ENCODE results near the gene ARHGAP22. TPM values are rescaled to one million over a fixed set of nuclear protein-coding genes. Genes with fewer than 3 reads are reported as not detected.
"Not testable (repeated sequence)": the region's sequence is repeated elsewhere in the genome, so short reads cannot be mapped to it uniquely, and the experiment has no call there.

The ARHGAP22 gene
- total RNA-seq, 3 donors from 2014 or later (not counting 1 experiment from before 2014, with no cell fraction given), result 0.21 to 0.40 TPM; not detected in 1

GRCh38 chr10:48648172-48648942, 43.5 kb upstream of the ARHGAP22 start:
- no peak overlapping the region for H3K4me3 ChIP-seq (ENCODE audit: low read length)
- intact Hi-C loops (cut with micrococcal nuclease), result no loop called here
- H3K9me3 Mint-ChIP-seq, result no peaks in the 10 kb centered on the region
- no peaks in the 10 kb centered on the region for H3K9me3 ChIP-seq (ENCODE audit: control insufficient read depth, insufficient read depth, low read length)
- no peaks in the 10 kb centered on the region for H3K36me3 ChIP-seq (ENCODE audit: control insufficient read depth, insufficient read depth, low read length)
- peaks cover 7 to 12% of the 10 kb centered on the region in 2 donors for H3K4me1 Mint-ChIP-seq
- DNase-seq, result no peak
- no peaks in the 10 kb centered on the region for H3K36me3 Mint-ChIP-seq
- 82% methylated on average over 11 of the region's 12 CpGs for WGBS (ENCODE audit: insufficient coverage)
- ATAC-seq, result peak in 1 of 3 donors; percentile 33
- no peak overlapping the region for H3K4me3 Mint-ChIP-seq
- no peak for TF ChIP-seq CTCF (IDR thresholded peaks at IDR 0.05)
- H3K27me3 ChIP-seq (ENCODE audit: control insufficient read depth, insufficient read depth, low read length), result no peaks in the 10 kb centered on the region
- H3K27ac Mint-ChIP-seq, result no peak overlapping the region
- peaks cover 17 to 21% of the 10 kb centered on the region in 2 donors for H3K27me3 Mint-ChIP-seq (ENCODE audit: low read depth in 2 of 2)
- no peak overlapping the region for H3K27ac ChIP-seq (ENCODE audit: low read length)
- no peaks in the 10 kb centered on the region for H3K4me1 ChIP-seq (ENCODE audit: control insufficient read depth, insufficient read depth, low read length)

DNA sequence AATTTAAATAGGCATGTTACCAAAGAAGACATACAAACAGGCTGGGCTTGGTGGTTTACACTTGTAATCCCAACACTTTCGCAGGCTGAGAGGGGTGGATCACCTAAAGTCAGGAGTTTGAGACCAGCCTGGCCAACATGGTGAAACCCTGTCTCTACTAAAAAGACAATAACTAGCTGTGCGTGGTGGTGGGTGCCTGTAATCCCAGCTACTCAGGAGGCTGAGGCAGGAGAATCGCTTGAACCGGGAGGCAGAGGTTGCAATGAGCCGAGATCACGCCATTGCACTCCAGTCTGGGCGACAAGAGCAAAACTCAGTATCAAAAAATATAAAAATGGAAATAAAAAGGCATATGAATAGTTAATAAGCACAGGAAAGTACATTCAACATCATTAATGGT, 42.2 kb upstream of the ARHGAP22 start:
- H3K27ac Mint-ChIP-seq; DNase-seq; H3K4me3 Mint-ChIP-seq; H3K36me3 ChIP-seq (ENCODE audit: control insufficient read depth, insufficient read depth, low read length); H3K9me3 ChIP-seq (ENCODE audit: control insufficient read depth, insufficient read depth, low read length); H3K4me1 ChIP-seq (ENCODE audit: control insufficient read depth, insufficient read depth, low read length); intact Hi-C loops (cut with micrococcal nuclease); ATAC-seq; H3K27me3 ChIP-seq (ENCODE audit: control insufficient read depth, insufficient read depth, low read length); H3K27ac ChIP-seq (ENCODE audit: low read length); H3K9me3 Mint-ChIP-seq; H3K4me3 ChIP-seq (ENCODE audit: low read length); H3K36me3 Mint-ChIP-seq: not testable (repeated sequence)
- peaks cover 7 to 12% of the 10 kb centered on the region in 2 donors for H3K4me1 Mint-ChIP-seq
- WGBS (ENCODE audit: insufficient coverage), result 91% methylated on average over 6 of the region's 7 CpGs
- peaks cover 6 to 21% of the 10 kb centered on the region in 2 donors for H3K27me3 Mint-ChIP-seq (ENCODE audit: low read depth in 2 of 2)

GRCh38 chr10:48645600-48645999, 40.7 kb upstream of the ARHGAP22 start:
- ATAC-seq (no peak), DNase-seq (no peak)
- Mint-ChIP-seq H3K36me3 (no peaks in the 10 kb centered on the region), H3K27me3 (ENCODE audit: low read depth in 2 of 2) (peaks cover 0 to 14% of the 10 kb centered on the region in 2 donors), H3K27ac (no peak overlapping the region), H3K4me1 (peaks cover 7 to 12% of the 10 kb centered on the region in 2 donors), H3K4me3 (no peak overlapping the region), H3K9me3 (peaks cover 0 to 2% of the 10 kb centered on the region in 2 donors)
- WGBS (ENCODE audit: insufficient coverage), result 88% methylated on average over 1 of the region's 1 CpG
- Histone ChIP-seq H3K4me3 (ENCODE audit: low read length) (no peak overlapping the region), H3K27ac (ENCODE audit: low read length) (no peak overlapping the region), H3K9me3 (ENCODE audit: control insufficient read depth, insufficient read depth, low read length) (no peaks in the 10 kb centered on the region), H3K27me3 (ENCODE audit: control insufficient read depth, insufficient read depth, low read length) (no peaks in the 10 kb centered on the region), H3K36me3 (ENCODE audit: control insufficient read depth, insufficient read depth, low read length) (no peaks in the 10 kb centered on the region), H3K4me1 (ENCODE audit: control insufficient read depth, insufficient read depth, low read length) (no peaks in the 10 kb centered on the region)
- TF ChIP-seq CTCF (IDR thresholded peaks at IDR 0.05), result no peak
- intact Hi-C loops (cut with micrococcal nuclease), result no loop called here

- H3K9me3 Mint-ChIP-seq; intact Hi-C loops (cut with micrococcal nuclease); H3K4me1 Mint-ChIP-seq; H3K27me3 ChIP-seq (ENCODE audit: control insufficient read depth, insufficient read depth, low read length); H3K9me3 ChIP-seq (ENCODE audit: control insufficient read depth, insufficient read depth, low read length); H3K4me3 Mint-ChIP-seq; H3K27ac ChIP-seq (ENCODE audit: low read length); H3K4me1 ChIP-seq (ENCODE audit: control insufficient read depth, insufficient read depth, low read length); H3K36me3 ChIP-seq (ENCODE audit: control insufficient read depth, insufficient read depth, low read length); ATAC-seq; DNase-seq; H3K4me3 ChIP-seq (ENCODE audit: low read length); H3K27ac Mint-ChIP-seq: not testable (repeated sequence)
- H3K27me3 Mint-ChIP-seq (ENCODE audit: low read depth in 2 of 2), result peaks cover 19 to 26% of the 10 kb centered on the region in 2 donors
- 100% methylated on average over 2 of the region's 4 CpGs for WGBS (ENCODE audit: insufficient coverage)
- peaks cover 14% of the 10 kb centered on the region for H3K36me3 Mint-ChIP-seq
These were observed 36.3 kb upstream of the ARHGAP22 start for GRCh38 chr10:48641099-48641690.
